HG03460 (cell line): ENCODE measurements around the gene CENPX.
A peak's percentile ranks its signal among the peaks of the same experiment; 100 is the strongest.

Experiments
- ATAC-seq: cut with Tn5 transposase; IDR thresholded peaks from one replicate; pipeline ENCODE4 v1.9.1; 2021; ENCODE audit not compliant: unreplicated experiment

CENPX gene

GRCh38 chr17:82022310-82022980, at the start of gene CENPX:
Gene CENPX (minus strand): TSS chr17:82022878. CDS start chr17:82022861, 17 bp downstream.
- no peak for ATAC-seq

- no peak for ATAC-seq
These were observed 47.9 kb upstream of the CENPX start for GRCh38 chr17:82070611-82071010.

GRCh38 chr17:82065638-82066303, 43.1 kb upstream of the CENPX start, which contains the start of gene DUS1L:
Gene DUS1L (minus strand): TSS chr17:82065804. CDS start chr17:82065059, 745 bp downstream.
- peak; percentile 52 for ATAC-seq

- ATAC-seq: peak; percentile 18
These were observed 42.5 kb upstream of the CENPX start for GRCh38 chr17:82065193-82065637.

- ATAC-seq: no peak
These were observed 41.9 kb upstream of the CENPX start for GRCh38 chr17:82064433-82065192.

- ATAC-seq: no peak
These were observed 41.0 kb upstream of the CENPX start for GRCh38 chr17:82063424-82064415.

- ATAC-seq: no peak
These were observed 40.3 kb upstream of the CENPX start for GRCh38 chr17:82062984-82063368.

- no peak for ATAC-seq
These were observed 39.7 kb upstream of the CENPX start for GRCh38 chr17:82062076-82062983.

GRCh38 chr17:82061047-82061925, 38.6 kb upstream of the CENPX start:
- ATAC-seq: no peak

GRCh38 chr17:82060614-82061013, 37.9 kb upstream of the CENPX start:
- no peak for ATAC-seq

- no peak for ATAC-seq
These were observed 37.3 kb upstream of the CENPX start for GRCh38 chr17:82060001-82060380.

- no peak for ATAC-seq
These were observed 36.8 kb upstream of the CENPX start for GRCh38 chr17:82059272-82060000.

GRCh38 chr17:82058855-82059249, 36.2 kb upstream of the CENPX start:
- no peak for ATAC-seq

GRCh38 chr17:82058230-82058854, 35.7 kb upstream of the CENPX start:
- no peak for ATAC-seq

GRCh38 chr17:82056729-82057621, 34.3 kb upstream of the CENPX start:
- no peak for ATAC-seq

- no peak for ATAC-seq
These were observed 33.5 kb upstream of the CENPX start for GRCh38 chr17:82055965-82056728.
